Left colon (tissue), 2 donors: ENCODE results near the gene GDAP2. TPM values are rescaled to one million over a fixed set of nuclear protein-coding genes. Genes with fewer than 3 reads are reported as not detected.
A peak's percentile ranks its signal among the peaks of the same experiment; 100 is the strongest.
"Not testable (repeated sequence)": the region's sequence is repeated elsewhere in the genome, so short reads cannot be mapped to it uniquely, and the experiment has no call there.

Experiments used
- ATAC-seq: fragments of 200-7000 bp; cut with Tn5 transposase; one replicate; pipeline ENCODE4 v1.9.1; 2020; ENCODE audit warnings: mild to moderate bottlenecking, moderate library complexity
- DNase-seq, 2 donors: peaks; one replicate each; pipeline ENCODE4 v3.0.0-alpha.2; 2020
- intact Hi-C, 2 donors: fragments of 100-400 bp; cut with DNase I in 1 of 2; cut with micrococcal nuclease in 1 of 2; formaldehyde crosslinking; loops; one replicate each; pipeline versions ENCODE4 v1.11.2 to v1.14.0; 2022; cut with DNase I, micrococcal nuclease
- total RNA-seq, 2 donors: library from RNA; stranded (reverse); fragmentation: NEBNext Ultra II Directional; extraction: Animal tissue kit (Norgen Biotek cat#: 25700); gene quantifications; one replicate each; pipeline ENCODE4 v1.2.1, GENCODE V29; 2021
- donor health status: DM: no; HTN: no; CAD: no.
- donor health status: DM: yes; HTN: yes; CAD: no.

GDAP2 gene
- total RNA-seq, 2 donors from 2014 or later = 31.0 to 33.3 TPM

GRCh38 chr1:117852853-117853553 is 76.4 kb downstream of the GDAP2 start:
- ATAC-seq = no peak
- intact Hi-C loops = no loop called here
- DNase-seq = no peak

- ATAC-seq (no peak), DNase-seq (no peak)
- intact Hi-C loops = no loop called here
These were observed 77.7 kb downstream of the GDAP2 start for GRCh38 chr1:117851687-117852086.

GRCh38 chr1:117846674-117847425 is 82.6 kb downstream of the GDAP2 start:
- intact Hi-C loops = no loop called here
- DNase-seq = no peak
- ATAC-seq = peak; percentile 26

- intact Hi-C loops = not testable (repeated sequence)
These were observed 84.9 kb downstream of the GDAP2 start for GRCh38 chr1:117844478-117844877.

GRCh38 chr1:117843791-117844190 is 85.6 kb downstream of the GDAP2 start:
- ATAC-seq = no peak

More at GRCh38 chr1:117844478-117844877, 84.9 kb downstream of the GDAP2 start:
- DNase-seq, ATAC-seq: not testable (repeated sequence)

GRCh38 chr1:117842408-117843170 is 86.8 kb downstream of the GDAP2 start:
- intact Hi-C loops = no loop called here
- ATAC-seq = peak; percentile 34

More at GRCh38 chr1:117843791-117844190, 85.6 kb downstream of the GDAP2 start:
- intact Hi-C loops = no loop called here
- no peak for DNase-seq

GRCh38 chr1:117841117-117841650 is 88.2 kb downstream of the GDAP2 start:
- ATAC-seq = no peak
- intact Hi-C loops = no loop called here
- DNase-seq = no peak

More at GRCh38 chr1:117842408-117843170, 86.8 kb downstream of the GDAP2 start:
- DNase-seq = no peak

- ATAC-seq (no peak), DNase-seq (no peak)
- intact Hi-C loops = no loop called here
These were observed 90.5 kb downstream of the GDAP2 start for GRCh38 chr1:117838911-117839310.

GRCh38 chr1:117836069-117836468 is 93.4 kb downstream of the GDAP2 start:
- intact Hi-C loops = no loop called here
- ATAC-seq = no peak
- no peak for DNase-seq

- no peak for DNase-seq
- no peak for ATAC-seq
These were observed 95.0 kb downstream of the GDAP2 start for GRCh38 chr1:117834416-117834815.

GRCh38 chr1:117832453-117832852 is 97.0 kb downstream of the GDAP2 start:
- intact Hi-C loops = no loop called here
- no peak for ATAC-seq
- no peak for DNase-seq

More at GRCh38 chr1:117834416-117834815, 95.0 kb downstream of the GDAP2 start:
- intact Hi-C loops = no loop called here

- intact Hi-C loops = no loop called here
- ATAC-seq = no peak
- DNase-seq = no peak
These were observed 99.2 kb downstream of the GDAP2 start for GRCh38 chr1:117830222-117830621.

GRCh38 chr1:117828201-117828600 is 101.2 kb downstream of the GDAP2 start:
- intact Hi-C loops = no loop called here
- peak; percentile 27 for ATAC-seq
- DNase-seq = peak; percentile 23 to 54

- ATAC-seq (no peak), DNase-seq (peak in 1 of 2 donors; percentile 11)
- intact Hi-C loops = no loop called here
These were observed 102.8 kb downstream of the GDAP2 start for GRCh38 chr1:117826540-117827078.

- ATAC-seq (no peak), DNase-seq (no peak)
- intact Hi-C loops = no loop called here
These were observed 103.3 kb downstream of the GDAP2 start for GRCh38 chr1:117826119-117826518.

GRCh38 chr1:117825414-117825813 is 104.0 kb downstream of the GDAP2 start:
- intact Hi-C loops = no loop called here
- ATAC-seq = no peak
- DNase-seq = no peak

GRCh38 chr1:117824616-117825015 is 104.8 kb downstream of the GDAP2 start:
- intact Hi-C loops = no loop called here
- DNase-seq = no peak
- no peak for ATAC-seq

- peak in 1 of 2 donors; percentile 59 for DNase-seq
- intact Hi-C loops = no loop called here
- peak; percentile 48 for ATAC-seq
These were observed 107.5 kb downstream of the GDAP2 start for GRCh38 chr1:117821774-117822482.
